GM12878 (cell line): ENCODE measurements around the gene LRBA. TPM values are rescaled to one million over a fixed set of nuclear protein-coding genes. Genes with fewer than 3 reads are reported as not detected.

Experiments used
- ATAC-seq: fragments of 200-7000 bp; cut with Tn5 transposase; 3 replicates; pipeline ENCODE4 v1.9.1; 2020; ENCODE audit warnings: mild to moderate bottlenecking, moderate library complexity
- BruUV-seq: library from RNA; stranded (reverse); fragments of 400-500 nt; replicated peaks from 2 replicates; lab custom pipeline; 2021; lab: Mats Ljungman, UMichigan
- CTCF ChIA-PET: fragments of 300-600 bp; sonication (Branson Sonifier 250); formaldehyde crosslinking; extraction: SDS; loops from one replicate; lab custom pipeline; 2021; ENCODE audit warnings: inconsistent platforms; lab: Yijun Ruan, JAX
- POLR2A ChIA-PET: fragments of 350-600 bp; formaldehyde crosslinking; extraction: SDS; loops from one replicate; lab custom pipeline; 2021; ENCODE audit warnings: inconsistent platforms; lab: Charles Lee
- RAD21 ChIA-PET: fragments of 300-600 bp; sonication (Branson Sonifier 250); formaldehyde crosslinking; loops from one replicate; lab custom pipeline; 2023; ENCODE audit warnings: antibody characterized with exemption; ENCODE audit not compliant: unreplicated experiment; lab: Charles Lee
- SMC1A ChIA-PET: fragments of 300-600 bp; sonication (Branson Sonifier 250); formaldehyde crosslinking; loops from one replicate; lab custom pipeline; 2023; ENCODE audit not compliant: unreplicated experiment, uncharacterized antibody; lab: Charles Lee
- DNase-seq: peaks from one replicate; pipeline ENCODE4 v3.0.0-alpha.2; 2011; ENCODE audit warnings: low read depth, low spot score
- FAIRE-seq: peaks from 3 replicates; lab custom pipeline; 2011; peaks lifted over from hg19 to GRCh38; lab: Jason Lieb, UNC
- H2AFZ ChIP-seq: 2 replicates; pipeline ENCODE4 v1.6.0; 2011; ENCODE audit warnings: low read depth, low read length, control low read depth; ENCODE audit not compliant: control insufficient read depth
- H3K27ac ChIP-seq: 2 replicates; pipeline ENCODE4 v1.5.1; 2011; ENCODE audit warnings: control low read depth; ENCODE audit not compliant: control insufficient read depth, insufficient read depth
- H3K27me3 ChIP-seq, 2 experiments: replicated peaks in 1 of 2; 2 replicates each; pipeline versions ENCODE4 v1.6.0 to v1.6.1; 2011; ENCODE audit warnings: low read length in 1 of 2; ENCODE audit not compliant: control insufficient read depth in 2 of 2, insufficient read depth in 2 of 2
- H3K36me3 ChIP-seq, 2 experiments: 2 replicates each; pipeline ENCODE4 v1.5.1; 2011; ENCODE audit warnings: low read length in 1 of 2; ENCODE audit not compliant: control insufficient read depth in 2 of 2, insufficient read depth in 2 of 2
- H3K4me1 ChIP-seq: 2 replicates; pipeline ENCODE4 v1.6.1; 2011; ENCODE audit warnings: mild to moderate bottlenecking, low read length, moderate library complexity, mixed read lengths; ENCODE audit not compliant: control insufficient read depth, insufficient read depth
- H3K4me2 ChIP-seq: 2 replicates; pipeline ENCODE4 v1.6.0; 2011; ENCODE audit warnings: control low read depth; ENCODE audit not compliant: control insufficient read depth, insufficient read depth
- H3K4me3 ChIP-seq: fragments of 200-600 bp; sonication (generic); 2 replicates; pipeline ENCODE4 v1.5.1; 2016
- H3K79me2 ChIP-seq: 2 replicates; pipeline ENCODE4 v1.6.0; 2011; ENCODE audit warnings: low read length; ENCODE audit not compliant: control insufficient read depth, insufficient read depth
- H3K9ac ChIP-seq: 2 replicates; pipeline ENCODE4 v1.8.0; 2011; ENCODE audit warnings: low read length, control low read depth, mixed read lengths; ENCODE audit not compliant: control insufficient read depth, insufficient read depth
- H3K9me3 ChIP-seq: replicated peaks from 3 replicates; pipeline ENCODE4 v1.5.1; 2011; ENCODE audit warnings: mild to moderate bottlenecking, low read length; ENCODE audit not compliant: control insufficient read depth, insufficient read depth
- H4K20me1 ChIP-seq: 2 replicates; pipeline ENCODE4 v1.6.0; 2011; ENCODE audit not compliant: control insufficient read depth, insufficient read depth
- CBX5 ChIP-seq: sonication (generic); IDR thresholded peaks from 2 replicates; pipeline ENCODE4 v1.6.1; 2016; ENCODE audit warnings: low read depth, moderate library complexity, mild to moderate bottlenecking, inconsistent platforms
- CHD1 ChIP-seq: IDR thresholded peaks from 2 replicates; pipeline ENCODE4 v1.6.1; 2012; ENCODE audit warnings: low read depth, low read length, improper control_type of control experiment
- EED ChIP-seq: sonication (generic); IDR thresholded peaks from 2 replicates; pipeline ENCODE4 v1.6.1; 2016; ENCODE audit warnings: antibody characterized with exemption, low read depth
- FOXK2 ChIP-seq: fragments of 450-650 bp; IDR thresholded peaks from 2 replicates; pipeline ENCODE4 v1.6.1; 2017; ENCODE audit warnings: mild to moderate bottlenecking, moderate library complexity
- HDAC6 ChIP-seq: fragments of 200-600 bp; sonication (generic); IDR thresholded peaks from one replicate; pipeline ENCODE4 v1.8.0; 2017; ENCODE audit warnings: antibody characterized with exemption; ENCODE audit not compliant: unreplicated experiment
- IKZF1 ChIP-seq: fragments of 450-650 bp; conservative IDR thresholded peaks from 2 replicates; pipeline ENCODE4 v1.6.1; 2017; ENCODE audit warnings: antibody characterized with exemption, mild to moderate bottlenecking
- JUND ChIP-seq: IDR thresholded peaks from 2 replicates; pipeline ENCODE4 v1.6.1; 2012; ENCODE audit warnings: low read depth, mild to moderate bottlenecking, low read length, improper control_type of control experiment, moderate library complexity
- LARP7 ChIP-seq: fragments of 450-650 bp; IDR thresholded peaks from 2 replicates; pipeline ENCODE4 v1.6.1; 2017; ENCODE audit warnings: mild to moderate bottlenecking
- MYC ChIP-seq: IDR thresholded peaks from 2 replicates; pipeline ENCODE4 v1.6.1; 2011; ENCODE audit warnings: mild to moderate bottlenecking, low read length, moderate library complexity, inconsistent platforms; ENCODE audit not compliant: insufficient read depth, insufficient replicate concordance, insufficient read length, severe bottlenecking
- NBN ChIP-seq: fragments of 450-650 bp; IDR thresholded peaks from 2 replicates; pipeline ENCODE4 v1.6.1; 2016
- NFYA ChIP-seq: IDR thresholded peaks from 2 replicates; pipeline ENCODE4 v1.6.1; 2011; ENCODE audit warnings: low read depth, mild to moderate bottlenecking, low read length, improper control_type of control experiment, borderline replicate concordance
- PAX5 ChIP-seq: IDR thresholded peaks from 2 replicates; pipeline ENCODE4 v1.6.1; 2011; ENCODE audit warnings: low read depth, low read length, borderline replicate concordance
- POLR2A ChIP-seq: IDR thresholded peaks from 2 replicates; pipeline ENCODE4 v1.6.1; 2011; ENCODE audit warnings: low read depth, mild to moderate bottlenecking, low read length
- TCF12 ChIP-seq: IDR thresholded peaks from 2 replicates; pipeline ENCODE4 v1.6.1; 2011; ENCODE audit warnings: low read depth, mild to moderate bottlenecking, low read length
- YBX1 ChIP-seq: fragments of 450-650 bp; IDR thresholded peaks from 2 replicates; pipeline ENCODE4 v1.6.1; 2016; ENCODE audit warnings: antibody characterized with exemption
- YY1 ChIP-seq: IDR thresholded peaks from 2 replicates; pipeline ENCODE4 v1.6.1; 2011; ENCODE audit warnings: low read depth, mild to moderate bottlenecking, low read length
- WGBS: methylation state at CpG from one replicate; pipeline ENCODE4 v1.1.6; 2016; ENCODE audit warnings: low lambda C conversion rate; ENCODE audit not compliant: insufficient replicate concordance, insufficient coverage; ENCODE audit errors: missing lambda C conversion rate; 5-methylcytosine and 5-hydroxymethylcytosine counted together
- in situ Hi-C: fragments of 300-500 bp; cut with MboI; formaldehyde crosslinking; loops from 9 replicates; pipeline ENCODE4 v1.14.3; 2018; ENCODE audit warnings: mixed read lengths
- intact Hi-C: fragments of 100-400 bp; cut with micrococcal nuclease; formaldehyde crosslinking; loops from one replicate; pipeline ENCODE4 v1.14.2; 2022; ENCODE audit not compliant: unreplicated experiment
- polyA plus RNA-seq, 11 experiments: library from polyadenylated mRNA; depleted of rRNA in 4 of 11; unstranded in 6 of 11; stranded (reverse) in 5 of 11; fragments of >200 nt; fragmentation: Nextera tagmentation in 4 of 11; fragmentation: Illumina TruSeq in 1 of 11; extraction: Ambion mirVana in 4 of 11; extraction: Trizol in 1 of 11; gene quantifications; 1 replicate in 1 of 11; 2 replicates in 10 of 11; pipeline versions ENCODE4 v1.2.1 to v1.2.3, GENCODE V29; 2011 to 2016; ENCODE audit warnings: inconsistent platforms in 2 of 11, missing spikeins in 2 of 11, low read depth in 1 of 11
- total RNA-seq, 4 experiments: library from RNA; depleted of rRNA in 3 of 4; stranded (reverse); fragments of >200 nt in 3 of 4; fragmentation: Illumina TruSeq in 1 of 4; extraction: Trizol in 1 of 4; gene quantifications; 2 replicates each; pipeline versions ENCODE4 v1.2.1 to v1.2.3, GENCODE V29; 2013 to 2021
- TF ChIP-seq, protein P1 (sequence below): IDR thresholded peaks from 2 replicates; pipeline ENCODE4 v1.6.1; 2012; ENCODE audit warnings: low read depth, low read length, improper control_type of control experiment

Gene LRBA
- total and polyA plus RNA-seq, 10 of the 15 experiments (the other 5 are each of a cell fraction or from before 2014, with no cell fraction given), result 20.3 to 93.4 (median 55.0) TPM

DNA sequence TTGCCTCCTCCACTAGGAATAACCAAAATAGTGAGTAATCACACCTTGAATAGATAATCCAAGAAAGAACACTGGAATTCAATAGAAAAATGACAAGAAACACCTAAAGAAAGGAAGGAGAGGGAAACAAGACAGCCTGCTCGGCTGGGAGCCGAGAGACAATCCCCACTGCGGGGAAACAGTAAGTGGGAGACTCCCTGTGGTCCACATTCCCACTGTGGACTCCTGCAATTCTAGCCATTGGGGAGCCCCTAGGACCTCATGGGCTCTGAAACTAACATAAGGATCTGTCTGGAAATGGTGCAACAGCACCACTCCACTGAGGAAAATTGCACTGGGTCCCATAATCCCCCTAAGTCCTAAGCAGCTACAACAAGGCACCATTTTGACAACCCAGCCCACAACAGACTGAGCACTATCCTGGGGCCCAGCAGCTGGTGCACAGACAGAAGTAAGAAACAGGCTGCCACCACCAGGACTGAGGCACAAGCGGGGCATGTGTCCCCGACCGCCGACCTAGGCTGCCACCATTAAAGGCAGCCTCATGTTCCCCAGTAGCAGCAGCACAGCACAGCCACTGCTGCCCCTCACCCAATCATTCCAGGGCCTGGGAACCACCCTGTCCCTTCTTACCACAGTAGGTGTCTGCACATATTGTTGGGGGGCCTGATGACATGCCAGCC is 14.2 kb downstream of the LRBA start:
- Histone ChIP-seq H4K20me1 (no peaks in the 10 kb centered on the region; the same call in 1 of the 2 replicates), H3K27ac (no peak overlapping the region), H3K79me2 (peaks cover 70% of the 10 kb centered on the region), H3K9ac (no peak overlapping the region), H3K4me2 (peak overlapping the region; percentile 13; the same call in 1 of the 2 replicates), H3K4me3 (no peak overlapping the region), H2AFZ (no peak overlapping the region), H3K36me3 (peaks cover 0 to 8% of the 10 kb centered on the region in 2 experiments; a peak in 3 of 4 replicates), H3K4me1 (peaks cover 3% of the 10 kb centered on the region; the same call in 1 of the 2 replicates), H3K27me3 (no peaks in the 10 kb centered on the region), H3K9me3 (peaks cover 2% of the 10 kb centered on the region; the same call in 2 of the 3 replicates)
- ChIA-PET CTCF (interaction anchor here (0.9 kb wide), 1 partner anchor 40 kb away, joined by 3 read pairs; no protein-coding TSS in a partner anchor), POLR2A (interaction anchor here (1.0 kb wide), 2 partner anchors 14 to 38 kb away, joined by 3 to 4 read pairs; partner anchors contain the start of gene LRBA), RAD21 (no interaction called here), SMC1A (no interaction called here)
- peak; percentile 40 for ATAC-seq
- no peak for FAIRE-seq
- intact Hi-C loops, result no loop called here
- 96% methylated on average over 7 of the region's 7 CpGs for WGBS
- TF ChIP-seq TCF12 (no peak), IKZF1 (no peak)
- BruUV-seq, result no TSS peak
- in situ Hi-C loops, result no loop called here
- DNase-seq, result no peak

DNA sequence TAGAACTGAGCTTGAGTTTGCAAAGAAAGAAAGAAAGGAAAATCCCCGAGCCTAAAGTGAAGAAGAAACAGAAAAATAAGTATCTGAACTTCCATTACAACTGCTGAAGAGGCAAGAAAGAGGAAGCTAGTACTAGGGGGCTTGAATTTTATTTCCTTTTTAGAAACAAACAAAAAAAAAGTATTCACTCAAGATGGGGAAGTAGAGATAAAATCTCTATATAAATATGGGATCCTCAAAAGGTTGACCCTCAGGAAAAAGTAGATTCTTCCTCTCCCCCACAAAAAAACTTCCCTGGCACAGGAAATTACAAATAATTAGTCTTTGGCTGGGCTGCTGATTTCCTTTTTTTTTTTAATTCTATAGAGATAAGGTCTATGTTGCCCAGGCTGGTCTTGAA is 16.0 kb downstream of the LRBA start:
- intact Hi-C loops, result no loop called here
- DNase-seq, result no peak
- Histone ChIP-seq H3K79me2 (peaks cover 71% of the 10 kb centered on the region), H3K4me1 (peaks cover 3% of the 10 kb centered on the region; the same call in 1 of the 2 replicates), H3K36me3 (peaks cover 0 to 8% of the 10 kb centered on the region in 2 experiments; a peak in 3 of 4 replicates), H3K4me2 (peak overlapping the region; percentile 42; the same call in 1 of the 2 replicates), H3K9me3 (peaks cover 4% of the 10 kb centered on the region; the same call in 2 of the 3 replicates), H2AFZ (no peak overlapping the region), H3K27ac (peak overlapping the region; percentile 10; the same call in 1 of the 2 replicates), H3K27me3 (no peaks in the 10 kb centered on the region), H3K4me3 (peak overlapping the region; percentile 44), H3K9ac (no peak overlapping the region), H4K20me1 (no peaks in the 10 kb centered on the region; the same call in 1 of the 2 replicates)
- CTCF ChIA-PET, result interaction anchor here (0.7 kb wide), 1 partner anchor 1423 kb away, joined by 4 read pairs; no protein-coding TSS in a partner anchor
- in situ Hi-C loops, result no loop called here
- BruUV-seq, result no TSS peak
- WGBS, result 0% methylated on average over 1 of the region's 1 CpG
- SMC1A ChIA-PET, result interaction anchor here (0.7 to 1.0 kb wide), 6 partner anchors 11 to 76 kb away, joined by 3 to 4 read pairs (median 3); no protein-coding TSS in a partner anchor
- no peak for FAIRE-seq
- peak; percentile 34 for ATAC-seq
- RAD21 ChIA-PET, result interaction anchor here (1.1 kb wide), 1 partner anchor 13 kb away, joined by 3 read pairs; no protein-coding TSS in a partner anchor
- POLR2A ChIA-PET, result interaction anchor here (0.5 to 0.6 kb wide), 2 partner anchors 30 to 32 kb away, joined by 6 to 8 read pairs; no protein-coding TSS in a partner anchor
- TF ChIP-seq CBX5 (no peak), NFYA (no peak), CHD1 (no peak), NBN (no peak), HDAC6 (no peak), YY1 (no peak), LARP7 (no peak), POLR2A (no peak), FOXK2 (no peak), EED (no peak), YBX1 (no peak), JUND (no peak), PAX5 (no peak), MYC (no peak)
- TF ChIP-seq, protein P1, sequence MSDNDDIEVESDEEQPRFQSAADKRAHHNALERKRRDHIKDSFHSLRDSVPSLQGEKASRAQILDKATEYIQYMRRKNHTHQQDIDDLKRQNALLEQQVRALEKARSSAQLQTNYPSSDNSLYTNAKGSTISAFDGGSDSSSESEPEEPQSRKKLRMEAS, result no peak
